ENCODE measurements around the gene TOPAZ1. TPM values are rescaled to one million over a fixed set of nuclear protein-coding genes. Genes with fewer than 3 reads are reported as not detected.

Gene TOPAZ1
- total RNA-seq, 1 donor from 2014 or later, result not detected

DNA sequence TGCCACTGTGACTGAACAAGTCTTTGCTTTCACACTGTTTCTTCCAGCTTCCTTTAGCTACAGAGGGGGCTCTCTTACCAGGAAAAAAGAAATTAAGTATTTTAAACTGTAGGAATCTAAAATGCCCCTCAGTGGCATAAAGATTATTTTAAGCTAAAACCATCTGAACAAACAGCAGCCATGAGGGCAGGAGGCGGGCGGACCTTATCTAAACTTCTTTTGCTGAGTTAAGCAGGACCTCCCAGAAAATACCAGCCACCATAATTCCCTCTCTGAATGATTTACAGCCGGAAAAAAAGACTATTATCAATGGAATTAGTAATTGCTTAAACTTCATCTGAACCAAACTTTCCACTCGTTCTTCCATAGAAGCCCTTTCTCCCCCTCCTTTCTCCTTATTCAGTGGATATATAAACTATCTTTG is 5.2 kb upstream of the TOPAZ1 start:
- H3K36me3 Mint-ChIP-seq (ENCODE audit: low read depth), result no peaks in the 10 kb centered on the region
- no peaks in the 10 kb centered on the region for H3K27me3 Mint-ChIP-seq (ENCODE audit: low read depth)
- H3K4me3 Mint-ChIP-seq, result no peak overlapping the region
- peaks cover 5% of the 10 kb centered on the region for H3K9me3 Mint-ChIP-seq
- no peak for DNase-seq (ENCODE audit: low read depth, low spot score)
- H3K4me1 Mint-ChIP-seq, result peaks cover 6% of the 10 kb centered on the region
- no peak overlapping the region for H3K27ac Mint-ChIP-seq (ENCODE audit: unreplicated experiment)
- TF ChIP-seq, protein P1, sequence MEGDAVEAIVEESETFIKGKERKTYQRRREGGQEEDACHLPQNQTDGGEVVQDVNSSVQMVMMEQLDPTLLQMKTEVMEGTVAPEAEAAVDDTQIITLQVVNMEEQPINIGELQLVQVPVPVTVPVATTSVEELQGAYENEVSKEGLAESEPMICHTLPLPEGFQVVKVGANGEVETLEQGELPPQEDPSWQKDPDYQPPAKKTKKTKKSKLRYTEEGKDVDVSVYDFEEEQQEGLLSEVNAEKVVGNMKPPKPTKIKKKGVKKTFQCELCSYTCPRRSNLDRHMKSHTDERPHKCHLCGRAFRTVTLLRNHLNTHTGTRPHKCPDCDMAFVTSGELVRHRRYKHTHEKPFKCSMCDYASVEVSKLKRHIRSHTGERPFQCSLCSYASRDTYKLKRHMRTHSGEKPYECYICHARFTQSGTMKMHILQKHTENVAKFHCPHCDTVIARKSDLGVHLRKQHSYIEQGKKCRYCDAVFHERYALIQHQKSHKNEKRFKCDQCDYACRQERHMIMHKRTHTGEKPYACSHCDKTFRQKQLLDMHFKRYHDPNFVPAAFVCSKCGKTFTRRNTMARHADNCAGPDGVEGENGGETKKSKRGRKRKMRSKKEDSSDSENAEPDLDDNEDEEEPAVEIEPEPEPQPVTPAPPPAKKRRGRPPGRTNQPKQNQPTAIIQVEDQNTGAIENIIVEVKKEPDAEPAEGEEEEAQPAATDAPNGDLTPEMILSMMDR (conservative IDR thresholded peaks at IDR 0.05), result no peak

- peaks cover 6% of the 10 kb centered on the region for H3K4me1 Mint-ChIP-seq
- DNase-seq (ENCODE audit: low read depth, low spot score), result no peak
- no peak overlapping the region for H3K4me3 Mint-ChIP-seq
- no peaks in the 10 kb centered on the region for H3K36me3 Mint-ChIP-seq (ENCODE audit: low read depth)
- H3K27ac Mint-ChIP-seq (ENCODE audit: unreplicated experiment), result no peak overlapping the region
- no peaks in the 10 kb centered on the region for H3K27me3 Mint-ChIP-seq (ENCODE audit: low read depth)
- TF ChIP-seq, protein P1 (conservative IDR thresholded peaks at IDR 0.05), result no peak
- H3K9me3 Mint-ChIP-seq, result peaks cover 5% of the 10 kb centered on the region
Measured at GRCh38 chr3:44237161-44237560, 4.5 kb upstream of the TOPAZ1 start.

GRCh38 chr3:44237665-44238064 is 4.0 kb upstream of the TOPAZ1 start:
- Mint-ChIP-seq H3K36me3 (ENCODE audit: low read depth) (no peaks in the 10 kb centered on the region), H3K27me3 (ENCODE audit: low read depth) (no peaks in the 10 kb centered on the region), H3K9me3 (peaks cover 5% of the 10 kb centered on the region), H3K4me1 (peaks cover 6% of the 10 kb centered on the region), H3K4me3 (no peak overlapping the region), H3K27ac (ENCODE audit: unreplicated experiment) (no peak overlapping the region)
- DNase-seq (ENCODE audit: low read depth, low spot score), result no peak
- TF ChIP-seq, protein P1 (conservative IDR thresholded peaks at IDR 0.05), result no peak

DNA sequence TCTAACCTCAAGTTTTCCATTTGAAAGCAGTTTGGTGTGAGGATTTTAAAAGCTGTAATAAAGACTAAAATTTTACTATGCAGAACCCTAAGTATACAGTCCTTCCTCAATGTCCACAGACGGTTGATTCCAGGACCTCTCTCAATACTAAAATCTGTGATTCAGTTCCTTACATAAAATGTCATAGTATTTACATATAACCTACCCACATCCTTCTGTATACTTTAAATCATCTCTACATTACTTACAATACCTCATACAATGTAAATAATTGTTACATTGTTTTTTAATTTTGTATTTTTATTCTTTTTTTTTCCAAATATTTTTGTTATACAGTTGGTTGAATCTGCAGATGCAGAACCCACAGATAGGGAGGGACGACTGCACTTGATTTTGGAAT is 2.8 kb upstream of the TOPAZ1 start:
- H3K27ac Mint-ChIP-seq (ENCODE audit: unreplicated experiment), result no peak overlapping the region
- peaks cover 6% of the 10 kb centered on the region for H3K4me1 Mint-ChIP-seq
- no peaks in the 10 kb centered on the region for H3K27me3 Mint-ChIP-seq (ENCODE audit: low read depth)
- H3K4me3 Mint-ChIP-seq, result no peak overlapping the region
- TF ChIP-seq, protein P1 (conservative IDR thresholded peaks at IDR 0.05), result no peak
- peaks cover 5% of the 10 kb centered on the region for H3K9me3 Mint-ChIP-seq
- DNase-seq (ENCODE audit: low read depth, low spot score), result no peak
- no peaks in the 10 kb centered on the region for H3K36me3 Mint-ChIP-seq (ENCODE audit: low read depth)

GRCh38 chr3:44240061-44240460 is 1.6 kb upstream of the TOPAZ1 start:
- Mint-ChIP-seq H3K9me3 (peaks cover 5% of the 10 kb centered on the region), H3K36me3 (ENCODE audit: low read depth) (no peaks in the 10 kb centered on the region), H3K4me1 (peaks cover 6% of the 10 kb centered on the region), H3K4me3 (no peak overlapping the region), H3K27me3 (ENCODE audit: low read depth) (peaks cover 5% of the 10 kb centered on the region), H3K27ac (ENCODE audit: unreplicated experiment) (no peak overlapping the region)
- TF ChIP-seq, protein P1 (conservative IDR thresholded peaks at IDR 0.05), result no peak
- no peak for DNase-seq (ENCODE audit: low read depth, low spot score)

DNA sequence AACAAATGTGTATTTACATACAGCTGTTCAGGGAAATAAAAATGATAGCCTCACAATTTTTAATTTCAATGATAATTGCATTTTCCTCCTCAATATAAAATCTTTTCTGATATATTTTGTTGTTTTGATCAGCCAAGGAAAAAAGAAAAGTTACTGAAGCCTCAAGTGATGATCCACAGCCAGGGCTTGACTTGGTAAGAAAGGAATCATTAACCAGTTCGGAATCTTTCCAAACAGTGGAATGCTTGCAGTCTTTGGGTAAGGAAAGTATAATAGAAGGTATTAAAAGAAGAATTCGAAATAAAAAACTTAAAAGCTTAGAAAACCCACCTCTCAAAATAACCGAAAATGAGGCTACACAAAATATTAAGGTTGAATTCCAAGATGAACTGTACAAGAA is 1.0 kb downstream of the TOPAZ1 start:
- H3K4me1 Mint-ChIP-seq, result no peaks in the 10 kb centered on the region
- TF ChIP-seq, protein P1 (conservative IDR thresholded peaks at IDR 0.05), result no peak
- no peak overlapping the region for H3K27ac Mint-ChIP-seq (ENCODE audit: unreplicated experiment)
- H3K27me3 Mint-ChIP-seq (ENCODE audit: low read depth), result peaks cover 5% of the 10 kb centered on the region
- H3K9me3 Mint-ChIP-seq, result peaks cover 5% of the 10 kb centered on the region
- no peak for DNase-seq (ENCODE audit: low read depth, low spot score)
- no peak overlapping the region for H3K4me3 Mint-ChIP-seq
- no peaks in the 10 kb centered on the region for H3K36me3 Mint-ChIP-seq (ENCODE audit: low read depth)
